Measurements from ENCODE around the gene RNASET2. TPM values are rescaled to one million over a fixed set of nuclear protein-coding genes. Genes with fewer than 3 reads are reported as not detected.
"Not testable (repeated sequence)": the region's sequence is repeated elsewhere in the genome, so short reads cannot be mapped to it uniquely, and the experiment has no call there.

The RNASET2 gene
- total RNA-seq, 2 donors from 2014 or later, result 73.9 to 82.7 TPM

DNA sequence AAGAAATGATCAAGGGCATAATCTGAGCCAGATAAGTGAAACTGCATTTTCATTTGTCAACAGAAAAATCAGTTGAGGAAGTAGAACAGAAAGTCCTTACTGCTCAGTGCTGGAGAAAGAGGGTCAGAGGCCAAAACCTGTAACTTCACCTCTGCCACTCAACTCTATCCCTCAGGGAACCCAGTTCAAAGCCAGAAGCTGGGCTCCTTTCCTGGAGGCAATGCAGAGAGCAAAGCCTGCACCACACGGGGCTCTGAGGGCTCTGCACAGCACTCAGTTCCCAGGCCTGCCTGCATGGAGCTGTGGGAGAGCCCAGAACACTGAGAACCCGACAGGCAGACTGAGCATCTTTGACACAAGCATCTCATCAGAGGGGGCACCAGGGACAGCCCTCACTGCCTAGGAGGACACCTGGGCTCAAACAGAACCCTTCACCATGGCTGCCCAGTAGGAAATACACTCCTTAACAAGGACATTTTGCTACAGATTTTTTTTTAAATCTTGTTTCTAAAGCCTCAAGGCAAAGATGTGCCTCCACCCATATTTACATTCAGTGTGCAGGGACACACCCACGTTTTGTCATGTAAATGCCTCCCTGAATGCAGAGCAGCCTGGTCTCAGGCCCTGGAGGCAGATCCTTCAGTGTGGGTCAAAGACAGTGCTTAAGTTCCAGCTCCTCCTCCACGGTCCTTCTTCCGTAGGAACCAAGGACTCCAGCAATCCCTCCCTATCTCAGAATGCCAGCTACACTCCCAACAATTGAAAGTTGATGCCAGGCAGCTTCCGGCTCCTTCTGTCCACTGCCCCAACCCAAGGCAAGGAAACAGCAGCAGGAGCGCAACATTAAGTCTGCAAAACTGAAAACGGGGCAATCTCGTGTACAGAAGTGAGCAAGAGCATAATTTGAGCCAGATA lies 6.6 kb downstream of the RNASET2 start:
- H3K9me3 ChIP-seq, result no peaks in the 10 kb centered on the region
- H3K27ac ChIP-seq, result no peak overlapping the region
- no peak for DNase-seq (ENCODE audit: low spot score)
- no peak overlapping the region for H3K4me3 ChIP-seq
- peaks cover 4% of the 10 kb centered on the region for H3K36me3 ChIP-seq
- H3K4me1 ChIP-seq (ENCODE audit: control insufficient read depth in 1 of 2, low read depth in 2 of 2), result no peaks in the 10 kb centered on the region
- ATAC-seq (ENCODE audit: insufficient number of reproducible peaks, low FRiP score, low read depth), result no peak
- no peaks in the 10 kb centered on the region for H3K27me3 ChIP-seq (replicated peaks; ENCODE audit: insufficient read depth)
- TF ChIP-seq, protein P1, sequence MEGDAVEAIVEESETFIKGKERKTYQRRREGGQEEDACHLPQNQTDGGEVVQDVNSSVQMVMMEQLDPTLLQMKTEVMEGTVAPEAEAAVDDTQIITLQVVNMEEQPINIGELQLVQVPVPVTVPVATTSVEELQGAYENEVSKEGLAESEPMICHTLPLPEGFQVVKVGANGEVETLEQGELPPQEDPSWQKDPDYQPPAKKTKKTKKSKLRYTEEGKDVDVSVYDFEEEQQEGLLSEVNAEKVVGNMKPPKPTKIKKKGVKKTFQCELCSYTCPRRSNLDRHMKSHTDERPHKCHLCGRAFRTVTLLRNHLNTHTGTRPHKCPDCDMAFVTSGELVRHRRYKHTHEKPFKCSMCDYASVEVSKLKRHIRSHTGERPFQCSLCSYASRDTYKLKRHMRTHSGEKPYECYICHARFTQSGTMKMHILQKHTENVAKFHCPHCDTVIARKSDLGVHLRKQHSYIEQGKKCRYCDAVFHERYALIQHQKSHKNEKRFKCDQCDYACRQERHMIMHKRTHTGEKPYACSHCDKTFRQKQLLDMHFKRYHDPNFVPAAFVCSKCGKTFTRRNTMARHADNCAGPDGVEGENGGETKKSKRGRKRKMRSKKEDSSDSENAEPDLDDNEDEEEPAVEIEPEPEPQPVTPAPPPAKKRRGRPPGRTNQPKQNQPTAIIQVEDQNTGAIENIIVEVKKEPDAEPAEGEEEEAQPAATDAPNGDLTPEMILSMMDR (IDR thresholded peaks at IDR 0.05), result no peak

DNA sequence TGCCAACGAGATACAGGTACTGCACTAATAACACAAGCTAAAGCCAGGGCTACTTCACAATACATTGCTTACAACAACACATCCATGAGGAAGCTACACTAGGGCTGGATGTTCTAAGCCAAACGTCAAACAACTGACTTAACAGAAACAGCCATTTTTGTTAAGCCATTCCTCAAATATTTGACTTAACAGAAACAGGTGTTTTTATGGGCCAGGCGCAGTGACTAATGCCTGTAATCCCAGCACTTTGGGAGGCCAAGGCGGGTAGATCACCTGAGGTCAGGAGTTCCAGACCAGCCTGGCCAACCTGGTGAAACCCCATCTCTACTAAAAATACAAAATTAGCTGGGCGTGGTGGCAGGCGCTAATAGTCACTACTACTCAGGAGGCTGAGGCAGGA lies 7.6 kb downstream of the RNASET2 start:
- not testable (repeated sequence) for DNase-seq (ENCODE audit: low spot score); H3K36me3 ChIP-seq; H3K9me3 ChIP-seq; H3K27ac ChIP-seq; H3K27me3 ChIP-seq (replicated peaks; ENCODE audit: insufficient read depth); ATAC-seq (ENCODE audit: insufficient number of reproducible peaks, low FRiP score, low read depth); H3K4me3 ChIP-seq; H3K4me1 ChIP-seq (ENCODE audit: control insufficient read depth in 1 of 2, low read depth in 2 of 2)

DNA sequence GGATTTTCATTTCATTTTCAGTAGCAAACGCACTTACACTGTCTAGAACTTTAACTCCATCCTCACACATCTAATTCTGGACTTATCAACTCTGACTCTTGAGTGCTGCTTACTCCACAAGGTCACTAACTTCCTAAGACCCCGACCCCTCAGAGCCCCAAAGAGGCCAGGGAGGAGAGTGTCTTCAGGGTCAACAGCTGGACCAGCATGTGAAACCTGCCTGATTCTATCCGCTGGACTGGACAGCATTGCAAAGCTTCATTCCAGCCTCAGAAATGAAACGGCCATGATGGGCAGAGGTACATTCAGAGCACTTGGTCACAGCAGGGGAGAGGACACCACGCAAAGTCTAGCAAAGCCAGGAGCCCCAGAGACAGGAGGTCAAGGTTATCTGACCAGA lies 9.1 kb downstream of the RNASET2 start:
- H3K4me3 ChIP-seq, result no peak overlapping the region
- no peaks in the 10 kb centered on the region for H3K4me1 ChIP-seq (ENCODE audit: control insufficient read depth in 1 of 2, low read depth in 2 of 2)
- no peaks in the 10 kb centered on the region for H3K27me3 ChIP-seq (replicated peaks; ENCODE audit: insufficient read depth)
- no peaks in the 10 kb centered on the region for H3K9me3 ChIP-seq
- peaks cover 4% of the 10 kb centered on the region for H3K36me3 ChIP-seq
- TF ChIP-seq, protein P1 (IDR thresholded peaks at IDR 0.05), result no peak
- no peak for DNase-seq (ENCODE audit: low spot score)
- no peak overlapping the region for H3K27ac ChIP-seq
- ATAC-seq (ENCODE audit: insufficient number of reproducible peaks, low FRiP score, low read depth), result no peak

DNA sequence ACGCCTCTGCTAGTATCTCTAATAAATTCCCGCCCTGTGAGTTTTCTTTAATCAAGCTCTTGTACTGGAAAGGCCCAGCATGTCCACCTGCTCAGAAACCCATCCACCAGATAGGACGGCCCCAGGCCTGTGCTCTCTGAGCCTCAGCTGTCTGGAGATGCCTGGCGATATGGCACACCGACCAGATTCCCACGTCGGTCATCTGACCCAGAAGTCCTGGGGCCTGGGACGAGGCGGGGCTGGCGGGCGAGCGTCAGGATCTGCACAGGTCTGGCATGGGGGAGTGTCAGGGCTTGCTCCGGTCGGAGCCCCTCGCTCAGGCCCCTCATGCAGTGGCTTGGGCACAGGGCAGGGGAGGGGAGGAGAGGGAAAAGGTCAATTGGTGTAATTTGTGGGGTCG lies 10.2 kb downstream of the RNASET2 start:
- no peak overlapping the region for H3K4me3 ChIP-seq
- H3K4me1 ChIP-seq (ENCODE audit: control insufficient read depth in 1 of 2, low read depth in 2 of 2), result no peaks in the 10 kb centered on the region
- H3K27ac ChIP-seq, result no peak overlapping the region
- ATAC-seq (ENCODE audit: insufficient number of reproducible peaks, low FRiP score, low read depth), result no peak
- TF ChIP-seq, protein P1 (IDR thresholded peaks at IDR 0.05), result no peak
- no peaks in the 10 kb centered on the region for H3K27me3 ChIP-seq (replicated peaks; ENCODE audit: insufficient read depth)
- DNase-seq (ENCODE audit: low spot score), result no peak
- H3K36me3 ChIP-seq, result peaks cover 4% of the 10 kb centered on the region
- H3K9me3 ChIP-seq, result no peaks in the 10 kb centered on the region

DNA sequence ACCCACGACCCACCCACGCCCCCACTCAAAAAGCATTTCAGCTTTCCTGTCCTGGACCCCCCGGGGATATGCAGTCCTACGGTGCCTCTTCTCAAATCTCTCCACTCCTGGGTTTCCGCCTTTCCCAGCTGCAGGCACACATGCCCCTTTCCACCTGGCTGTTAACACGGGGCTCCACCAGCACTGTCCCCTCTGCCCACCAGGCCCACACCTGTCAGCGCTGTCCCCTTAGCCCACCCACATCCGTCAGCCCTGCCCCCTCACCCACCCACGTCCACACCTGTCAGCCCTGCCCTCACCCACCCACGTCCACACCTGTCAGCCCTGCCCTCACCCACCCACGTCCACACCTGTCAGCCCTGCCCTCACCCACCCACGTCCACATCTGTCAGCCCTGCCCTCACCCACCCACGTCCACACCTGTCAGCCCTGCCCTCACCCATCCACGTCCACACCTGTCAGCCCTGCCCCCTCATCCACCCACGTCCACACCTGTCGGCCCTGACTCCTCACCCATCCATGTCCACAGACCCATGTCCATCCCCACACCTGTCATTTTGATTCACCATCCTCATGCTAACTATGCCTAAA lies 11.6 kb downstream of the RNASET2 start:
- no peaks in the 10 kb centered on the region for H3K9me3 ChIP-seq
- no peak for ATAC-seq (ENCODE audit: insufficient number of reproducible peaks, low FRiP score, low read depth)
- no peak for DNase-seq (ENCODE audit: low spot score)

More for the DNA sequence above, 11.6 kb downstream of the RNASET2 start:
- Histone ChIP-seq H3K27ac (no peak overlapping the region), H3K36me3 (peaks cover 4% of the 10 kb centered on the region), H3K27me3 (replicated peaks; ENCODE audit: insufficient read depth) (no peaks in the 10 kb centered on the region), H3K4me3 (no peak overlapping the region), H3K4me1 (ENCODE audit: control insufficient read depth in 1 of 2, low read depth in 2 of 2) (no peaks in the 10 kb centered on the region)
- TF ChIP-seq, protein P1 (IDR thresholded peaks at IDR 0.05), result no peak

All from thoracic aorta (tissue), 2 donors.